ENCODE data around the gene MSANTD1.

Gene MSANTD1

GRCh38 chr4:3288571-3289094 lies 39.7 kb downstream of the MSANTD1 start:
- no peak for TF ChIP-seq FOXP2 (optimal IDR thresholded peaks at IDR 0.05; ENCODE audit: control extremely low read depth, extremely low read length, insufficient read depth)
- TF ChIP-seq EZH2 (IDR thresholded peaks at IDR 0.05) = no peak
- TF ChIP-seq POLR2AphosphoS5 (IDR thresholded peaks at IDR 0.05; ENCODE audit: borderline replicate concordance, low read depth, low read length) = no peak
- H3K36me3 ChIP-seq (ENCODE audit: insufficient read depth, low read length) = no peaks in the 10 kb centered on the region
- no peak overlapping the region for H3K9ac ChIP-seq (ENCODE audit: insufficient read length)
- H3K9me3 ChIP-seq (ENCODE audit: low read depth, low read length) = no peaks in the 10 kb centered on the region
- DNase-seq (ENCODE audit: low read depth, low spot score) = no peak
- H3K4me3 ChIP-seq = no peak overlapping the region
- H3K27ac ChIP-seq = no peak overlapping the region

- TF ChIP-seq POLR2AphosphoS5 (IDR thresholded peaks at IDR 0.05; ENCODE audit: borderline replicate concordance, low read depth, low read length) (no peak), EZH2 (IDR thresholded peaks at IDR 0.05) (no peak), FOXP2 (optimal IDR thresholded peaks at IDR 0.05; ENCODE audit: control extremely low read depth, extremely low read length, insufficient read depth) (no peak)
- Histone ChIP-seq H3K4me3 (no peak overlapping the region), H3K27ac (no peak overlapping the region), H3K36me3 (ENCODE audit: insufficient read depth, low read length) (no peaks in the 10 kb centered on the region), H3K9me3 (ENCODE audit: low read depth, low read length) (no peaks in the 10 kb centered on the region), H3K9ac (ENCODE audit: insufficient read length) (no peak overlapping the region)
- DNase-seq (ENCODE audit: low read depth, low spot score) = no peak
Observed at GRCh38 chr4:3290476-3290875, 41.5 kb downstream of the MSANTD1 start.

- DNase-seq (ENCODE audit: low read depth, low spot score) = no peak
- TF ChIP-seq FOXP2 (optimal IDR thresholded peaks at IDR 0.05; ENCODE audit: control extremely low read depth, extremely low read length, insufficient read depth) (no peak), EZH2 (IDR thresholded peaks at IDR 0.05) (no peak), POLR2AphosphoS5 (IDR thresholded peaks at IDR 0.05; ENCODE audit: borderline replicate concordance, low read depth, low read length) (no peak)
Observed at GRCh38 chr4:3290889-3291321, 41.9 kb downstream of the MSANTD1 start.

GRCh38 chr4:3291411-3291968 lies 42.5 kb downstream of the MSANTD1 start:
- Histone ChIP-seq H3K9ac (ENCODE audit: insufficient read length) (peak overlapping the region; percentile 79), H3K27ac (no peak overlapping the region), H3K9me3 (ENCODE audit: low read depth, low read length) (no peaks in the 10 kb centered on the region), H3K36me3 (ENCODE audit: insufficient read depth, low read length) (no peaks in the 10 kb centered on the region), H3K4me3 (peak overlapping the region; percentile 95)
- DNase-seq (ENCODE audit: low read depth, low spot score) = no peak
- TF ChIP-seq EZH2 (IDR thresholded peaks at IDR 0.05) (no peak), FOXP2 (optimal IDR thresholded peaks at IDR 0.05; ENCODE audit: control extremely low read depth, extremely low read length, insufficient read depth) (no peak), POLR2AphosphoS5 (IDR thresholded peaks at IDR 0.05; ENCODE audit: borderline replicate concordance, low read depth, low read length) (no peak)

More at GRCh38 chr4:3290889-3291321, 41.9 kb downstream of the MSANTD1 start:
- Histone ChIP-seq H3K36me3 (ENCODE audit: insufficient read depth, low read length) (no peaks in the 10 kb centered on the region), H3K4me3 (no peak overlapping the region), H3K9me3 (ENCODE audit: low read depth, low read length) (no peaks in the 10 kb centered on the region), H3K9ac (ENCODE audit: insufficient read length) (no peak overlapping the region), H3K27ac (no peak overlapping the region)

- DNase-seq (ENCODE audit: low read depth, low spot score) = no peak
- TF ChIP-seq FOXP2 (optimal IDR thresholded peaks at IDR 0.05; ENCODE audit: control extremely low read depth, extremely low read length, insufficient read depth) (no peak), POLR2AphosphoS5 (IDR thresholded peaks at IDR 0.05; ENCODE audit: borderline replicate concordance, low read depth, low read length) (no peak), EZH2 (IDR thresholded peaks at IDR 0.05) (no peak)
- Histone ChIP-seq H3K27ac (no peak overlapping the region), H3K36me3 (ENCODE audit: insufficient read depth, low read length) (no peaks in the 10 kb centered on the region), H3K9ac (ENCODE audit: insufficient read length) (peak overlapping the region; percentile 79), H3K9me3 (ENCODE audit: low read depth, low read length) (no peaks in the 10 kb centered on the region), H3K4me3 (peak overlapping the region; percentile 95)
Observed at GRCh38 chr4:3291969-3292570, 43.1 kb downstream of the MSANTD1 start.

GRCh38 chr4:3292571-3293400 lies 43.8 kb downstream of the MSANTD1 start, which contains the start of gene RGS12:
TSS of gene RGS12 (plus strand) at chr4:3293021. CDS start at chr4:3316171, 23,150 bp downstream.
- DNase-seq (ENCODE audit: low read depth, low spot score) = peak; percentile 42
- Histone ChIP-seq H3K9ac (ENCODE audit: insufficient read length) (peak within 1 kb of the TSS; percentile 89), H3K4me3 (peak within 1 kb of the TSS; percentile 97), H3K27ac (no peak within 1 kb of the TSS), H3K36me3 (ENCODE audit: insufficient read depth, low read length) (no peaks in the 10 kb centered on the region), H3K9me3 (ENCODE audit: low read depth, low read length) (no peaks in the 10 kb centered on the region)
- TF ChIP-seq POLR2AphosphoS5 (IDR thresholded peaks at IDR 0.05; ENCODE audit: borderline replicate concordance, low read depth, low read length) (peak; percentile 67; the same call in 1 of the 2 replicates), EZH2 (IDR thresholded peaks at IDR 0.05) (no peak)

- Histone ChIP-seq H3K36me3 (ENCODE audit: insufficient read depth, low read length) (no peaks in the 10 kb centered on the region), H3K9me3 (ENCODE audit: low read depth, low read length) (no peaks in the 10 kb centered on the region), H3K4me3 (peak overlapping the region; percentile 97), H3K9ac (ENCODE audit: insufficient read length) (peak overlapping the region; percentile 89), H3K27ac (no peak overlapping the region)
- TF ChIP-seq POLR2AphosphoS5 (IDR thresholded peaks at IDR 0.05; ENCODE audit: borderline replicate concordance, low read depth, low read length) = no peak
- TF ChIP-seq EZH2 (IDR thresholded peaks at IDR 0.05) = no peak
- no peak for DNase-seq (ENCODE audit: low read depth, low spot score)
Observed at GRCh38 chr4:3293401-3294391, 44.7 kb downstream of the MSANTD1 start.
